ENCODE data around the gene CFAP221.

- TF ChIP-seq CTCF (IDR thresholded peaks at IDR 0.05) = no peak
- no peak for TF ChIP-seq POLR2AphosphoS5 (IDR thresholded peaks at IDR 0.05)
- no peak for TF ChIP-seq EP300 (IDR thresholded peaks at IDR 0.05)
- TF ChIP-seq POLR2A (IDR thresholded peaks at IDR 0.05) = no peak
These were observed 94.7 kb downstream of the CFAP221 start for GRCh38 chr2:119638685-119639554.

Measured in gastroesophageal sphincter (tissue), 3 donors.